ENCODE results near the gene LRP1-AS. TPM values are rescaled to one million over a fixed set of nuclear protein-coding genes. Genes with fewer than 3 reads are reported as not detected.

Gene LRP1-AS
- total RNA-seq, 1 experiment from 2014 or later = not detected

GRCh38 chr12:57195186-57195585 is 47.8 kb upstream of the LRP1-AS start:
- Mint-ChIP-seq H3K4me1 (no peaks in the 10 kb centered on the region), H3K4me3 (no peak overlapping the region), H3K36me3 (peaks cover 70% of the 10 kb centered on the region), H3K9me3 (peaks cover 5% of the 10 kb centered on the region; the same call in 1 of the 2 replicates), H3K27ac (no peak overlapping the region), H3K27me3 (ENCODE audit: low read depth) (no peaks in the 10 kb centered on the region)
- CTCF ChIA-PET = interaction anchor here (1.0 kb wide), 1 partner anchor 48 kb away, joined by 6 read pairs; no protein-coding TSS in a partner anchor
- DNase-seq (ENCODE audit: low spot score) (no peak), ATAC-seq (no peak)
- POLR2A ChIA-PET = no interaction called here
- TF ChIP-seq FOXP4 (CRISPR knock-in tag; IDR thresholded peaks at IDR 0.05) (no peak), SMAD3 (CRISPR knock-in tag; IDR thresholded peaks at IDR 0.05; ENCODE audit: borderline replicate concordance) (no peak), ESRRA (CRISPR knock-in tag; IDR thresholded peaks at IDR 0.05; ENCODE audit: borderline replicate concordance) (no peak), GTF2I (CRISPR knock-in tag; conservative IDR thresholded peaks at IDR 0.05) (no peak), IRF2 (CRISPR knock-in tag; IDR thresholded peaks at IDR 0.05; ENCODE audit: borderline replicate concordance, low read depth) (no peak), CREB1 (CRISPR knock-in tag; IDR thresholded peaks at IDR 0.05) (no peak), ATF3 (CRISPR knock-in tag; conservative IDR thresholded peaks at IDR 0.05) (no peak), SOX15 (CRISPR knock-in tag; IDR thresholded peaks at IDR 0.05) (no peak), AR (CRISPR knock-in tag; IDR thresholded peaks at IDR 0.05) (no peak), SMAD4 (CRISPR knock-in tag; IDR thresholded peaks at IDR 0.05) (no peak), TEAD4 (CRISPR knock-in tag; IDR thresholded peaks at IDR 0.05) (no peak), ZNF219 (CRISPR knock-in tag; IDR thresholded peaks at IDR 0.05; ENCODE audit: borderline replicate concordance) (no peak), ZNF416 (CRISPR knock-in tag; IDR thresholded peaks at IDR 0.05) (no peak), E2F1 (CRISPR knock-in tag; IDR thresholded peaks at IDR 0.05) (no peak), JAZF1 (CRISPR knock-in tag; IDR thresholded peaks at IDR 0.05) (no peak), NFATC4 (CRISPR knock-in tag; IDR thresholded peaks at IDR 0.05) (no peak), TEAD1 (CRISPR knock-in tag; IDR thresholded peaks at IDR 0.05) (no peak), ZNF232 (CRISPR knock-in tag; IDR thresholded peaks at IDR 0.05) (no peak), PRRX2 (CRISPR knock-in tag; IDR thresholded peaks at IDR 0.05) (no peak), ERG (CRISPR knock-in tag; IDR thresholded peaks at IDR 0.05) (no peak)

- Mint-ChIP-seq H3K27ac (peak overlapping the region; percentile 53; the same call in 1 of the 2 replicates), H3K4me3 (no peak overlapping the region), H3K27me3 (ENCODE audit: low read depth) (no peaks in the 10 kb centered on the region), H3K9me3 (peaks cover 5% of the 10 kb centered on the region; the same call in 1 of the 2 replicates), H3K36me3 (peaks cover 71% of the 10 kb centered on the region), H3K4me1 (no peaks in the 10 kb centered on the region)
- ATAC-seq (no peak), DNase-seq (ENCODE audit: low spot score) (no peak)
- ChIA-PET CTCF (no interaction called here), POLR2A (no interaction called here)
- no peak for TF ChIP-seq ATF6 (CRISPR knock-in tag; IDR thresholded peaks at IDR 0.05)
- TF ChIP-seq HMGA2 (CRISPR knock-in tag; IDR thresholded peaks at IDR 0.05) = no peak
- TF ChIP-seq FOXK1 (CRISPR knock-in tag; IDR thresholded peaks at IDR 0.05) = no peak
- TF ChIP-seq ZNF138 (CRISPR knock-in tag; conservative IDR thresholded peaks at IDR 0.05) = no peak
- no peak for TF ChIP-seq ZNF512 (CRISPR knock-in tag; IDR thresholded peaks at IDR 0.05; ENCODE audit: borderline replicate concordance)
- no peak for TF ChIP-seq ESRRA (CRISPR knock-in tag; IDR thresholded peaks at IDR 0.05; ENCODE audit: borderline replicate concordance)
- TF ChIP-seq NFATC4 (CRISPR knock-in tag; IDR thresholded peaks at IDR 0.05) = no peak
- TF ChIP-seq ATF1 (CRISPR knock-in tag; IDR thresholded peaks at IDR 0.05) = no peak
- no peak for TF ChIP-seq GTF2I (CRISPR knock-in tag; conservative IDR thresholded peaks at IDR 0.05)
- no peak for TF ChIP-seq OVOL2 (CRISPR knock-in tag; IDR thresholded peaks at IDR 0.05; ENCODE audit: borderline replicate concordance)
These were observed 46.8 kb upstream of the LRP1-AS start for GRCh38 chr12:57194253-57194652.

Data from WTC11 (cell line).